ENCODE measurements around the gene TNNC2. TPM values are rescaled to one million over a fixed set of nuclear protein-coding genes. Genes with fewer than 3 reads are reported as not detected.
"Not testable (repeated sequence)": the region's sequence is repeated elsewhere in the genome, so short reads cannot be mapped to it uniquely, and the experiment has no call there.

Gene TNNC2
- total RNA-seq, 4 donors from 2014 or later: 1.4 to 10.7 (median 2.6) TPM; not detected in 1

- intact Hi-C loops (cut with DNase I; ENCODE audit: low total_unique reads): no loop called here
- no peak for TF ChIP-seq CTCF (IDR thresholded peaks at IDR 0.05)
- TF ChIP-seq POLR2A (IDR thresholded peaks at IDR 0.05): no peak
- 33 to 37% methylated on average over 3 of the region's 3 CpGs for WGBS, 2 donors
- no peak overlapping the region for H3K4me3 ChIP-seq (ENCODE audit: low read depth, poor library complexity, severe bottlenecking)
- DNase-seq (ENCODE audit: low spot score in 2 of 2): no peak
Observed at GRCh38 chr20:45835329-45835765, 8.2 kb upstream of the TNNC2 start.

GRCh38 chr20:45834797-45835161 lies 7.7 kb upstream of the TNNC2 start:
- DNase-seq (ENCODE audit: low spot score in 2 of 2): no peak
- peak overlapping the region; percentile 87 for H3K4me3 ChIP-seq (ENCODE audit: low read depth, poor library complexity, severe bottlenecking)
- intact Hi-C loops (cut with DNase I; ENCODE audit: low total_unique reads): no loop called here
- TF ChIP-seq CTCF (IDR thresholded peaks at IDR 0.05) (no peak), POLR2A (IDR thresholded peaks at IDR 0.05) (no peak)
- 49 to 68% methylated on average over 11 to 14 of the region's 14 CpGs for WGBS, 2 donors

GRCh38 chr20:45833883-45834796 lies 7.0 kb upstream of the TNNC2 start:
- no peak for TF ChIP-seq CTCF (IDR thresholded peaks at IDR 0.05)
- TF ChIP-seq POLR2A (IDR thresholded peaks at IDR 0.05): no peak
- intact Hi-C loops (cut with DNase I; ENCODE audit: low total_unique reads): no loop called here
- peak overlapping the region; percentile 87 for H3K4me3 ChIP-seq (ENCODE audit: low read depth, poor library complexity, severe bottlenecking)
- peak; percentile 73 to 96 for DNase-seq (ENCODE audit: low spot score in 2 of 2)
- 2 to 3% methylated on average over 24 to 53 of the region's 71 CpGs for whole genome bisulfite sequencing, 2 donors

GRCh38 chr20:45833030-45833882 lies 6.1 kb upstream of the TNNC2 start, which contains the start of gene SNX21:
TSS of gene SNX21 (plus strand) at chr20:45833799. CDS start at chr20:45833920, 121 bp downstream.
- intact Hi-C loops (cut with DNase I; ENCODE audit: low total_unique reads): no loop called here
- DNase-seq (ENCODE audit: low spot score in 2 of 2): peak; percentile 81 to 95
- peak within 1 kb of the TSS; percentile 87 for H3K4me3 ChIP-seq (ENCODE audit: low read depth, poor library complexity, severe bottlenecking)
- TF ChIP-seq POLR2A (IDR thresholded peaks at IDR 0.05) (no peak), CTCF (IDR thresholded peaks at IDR 0.05) (no peak)
- 6 to 8% methylated on average over 15 to 16 of the region's 35 CpGs for WGBS, 2 donors

- H3K4me3 ChIP-seq (ENCODE audit: low read depth, poor library complexity, severe bottlenecking): no peak overlapping the region
- DNase-seq (ENCODE audit: low spot score in 2 of 2): no peak
- WGBS, 2 donors: 81 to 86% methylated on average over 4 of the region's 4 CpGs
- TF ChIP-seq CTCF (IDR thresholded peaks at IDR 0.05) (no peak), POLR2A (IDR thresholded peaks at IDR 0.05) (no peak)
- intact Hi-C loops (cut with DNase I; ENCODE audit: low total_unique reads): no loop called here
Observed at GRCh38 chr20:45832619-45833018, 5.5 kb upstream of the TNNC2 start.

GRCh38 chr20:45829673-45830106 lies 2.6 kb upstream of the TNNC2 start:
- H3K4me3 ChIP-seq (ENCODE audit: low read depth, poor library complexity, severe bottlenecking); intact Hi-C loops (cut with DNase I; ENCODE audit: low total_unique reads); DNase-seq (ENCODE audit: low spot score in 2 of 2): not testable (repeated sequence)
- 88 to 90% methylated on average over 4 of the region's 4 CpGs for WGBS, 2 donors

All from lower leg skin (tissue), 4 donors.